ENCODE measurements around the gene SHISA6.

Gene SHISA6

DNA sequence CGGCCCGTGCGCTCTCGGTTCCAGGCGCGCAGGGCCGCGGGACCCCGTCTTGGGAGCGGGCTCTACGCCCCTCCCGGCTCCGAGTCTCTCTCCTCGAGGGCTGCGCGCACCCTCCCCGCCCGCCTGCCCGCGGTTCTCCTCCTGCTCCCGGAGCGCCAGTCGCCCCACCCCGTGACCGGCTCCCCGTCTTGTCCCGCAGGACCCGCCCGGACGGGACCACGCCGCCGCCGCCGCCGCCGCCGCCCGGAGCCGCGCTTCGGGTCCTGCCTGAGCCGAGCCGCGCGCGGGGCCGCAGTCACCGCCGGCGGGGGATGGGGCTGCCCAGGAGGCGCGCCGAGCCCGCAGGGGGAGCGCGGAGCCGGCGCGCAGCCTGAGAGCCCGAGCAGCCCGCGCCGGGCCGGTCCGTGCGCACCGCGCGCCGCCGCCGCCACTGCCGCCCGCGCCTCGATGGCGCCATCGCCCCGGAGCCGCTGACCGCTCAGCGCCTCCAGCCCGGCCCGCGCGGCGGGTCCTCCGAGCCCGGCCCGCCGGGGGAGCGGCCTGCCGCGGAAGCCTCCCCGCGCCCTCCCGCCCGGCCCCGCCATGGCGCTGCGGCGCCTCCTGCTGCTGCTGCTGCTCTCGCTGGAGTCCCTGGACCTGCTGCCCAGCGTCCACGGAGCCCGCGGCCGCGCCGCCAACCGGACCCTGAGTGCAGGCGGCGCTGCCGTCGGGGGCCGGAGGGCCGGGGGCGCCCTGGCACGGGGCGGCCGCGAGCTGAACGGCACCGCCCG, at the start of gene SHISA6:
TSS of gene SHISA6 (plus strand) at position 373 of the 770 bp plus-strand sequence.
- no peak for DNase-seq (ENCODE audit: low read depth)

DNA sequence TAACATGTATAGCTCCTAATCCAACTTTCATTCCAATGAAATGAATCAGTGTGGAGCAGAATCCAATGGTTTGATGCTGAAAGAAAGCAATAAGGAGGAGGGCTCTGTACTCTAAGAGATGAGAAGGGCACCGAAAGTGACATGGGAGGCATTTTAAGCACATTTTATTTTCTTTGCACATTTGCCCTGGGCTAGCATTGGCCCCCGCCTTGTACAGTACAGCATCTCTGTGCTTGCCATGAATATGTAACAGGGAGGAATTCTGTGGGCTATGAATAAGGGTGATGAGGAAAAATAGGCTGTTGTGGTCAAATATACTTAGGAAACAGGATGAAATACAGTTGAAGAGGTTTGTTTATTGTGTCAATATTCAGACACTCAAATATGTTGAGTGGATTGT, 45.2 kb upstream of the SHISA6 start:
- no peak for DNase-seq (ENCODE audit: low read depth)

DNA sequence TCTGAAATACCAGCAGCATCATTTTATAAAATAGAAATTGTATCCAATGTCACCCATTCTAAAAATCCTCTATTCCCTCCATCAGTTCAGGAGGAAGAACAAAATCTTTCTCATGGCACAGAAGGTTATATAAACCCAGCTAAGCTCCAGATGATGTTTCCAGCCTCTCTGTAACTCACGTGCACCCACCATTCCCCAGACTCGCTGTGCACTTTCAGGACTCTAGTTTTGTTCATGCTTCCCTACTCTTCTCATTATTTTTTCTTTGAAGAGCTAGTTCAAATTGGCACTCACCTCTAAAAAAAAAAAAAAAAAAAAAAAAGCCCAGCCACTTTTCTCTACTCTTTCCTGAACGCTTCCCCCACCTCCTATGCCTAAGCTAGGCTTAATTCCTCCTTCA, 36.0 kb upstream of the SHISA6 start:
- DNase-seq (ENCODE audit: low read depth) = no peak

DNA sequence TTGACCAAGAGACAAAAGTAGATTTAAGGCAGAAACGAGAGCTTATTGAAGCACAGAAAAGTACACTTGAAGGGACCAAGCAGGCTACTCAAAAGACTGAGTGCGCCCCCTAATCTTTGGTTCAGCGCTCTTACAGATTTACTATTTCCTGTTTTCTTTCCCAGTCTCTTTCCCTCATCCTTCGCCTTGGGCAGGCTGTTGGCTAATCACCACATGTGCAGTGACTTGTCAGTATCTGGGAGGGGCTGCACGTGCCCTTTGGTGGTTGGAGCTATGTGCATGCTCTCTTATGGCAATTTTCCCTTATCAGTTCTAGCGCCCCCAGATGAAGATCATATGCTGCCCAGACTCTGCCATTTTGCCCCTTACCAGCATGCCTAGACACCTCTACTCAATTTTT, 35.4 kb upstream of the SHISA6 start:
- no peak for DNase-seq (ENCODE audit: low read depth)

DNA sequence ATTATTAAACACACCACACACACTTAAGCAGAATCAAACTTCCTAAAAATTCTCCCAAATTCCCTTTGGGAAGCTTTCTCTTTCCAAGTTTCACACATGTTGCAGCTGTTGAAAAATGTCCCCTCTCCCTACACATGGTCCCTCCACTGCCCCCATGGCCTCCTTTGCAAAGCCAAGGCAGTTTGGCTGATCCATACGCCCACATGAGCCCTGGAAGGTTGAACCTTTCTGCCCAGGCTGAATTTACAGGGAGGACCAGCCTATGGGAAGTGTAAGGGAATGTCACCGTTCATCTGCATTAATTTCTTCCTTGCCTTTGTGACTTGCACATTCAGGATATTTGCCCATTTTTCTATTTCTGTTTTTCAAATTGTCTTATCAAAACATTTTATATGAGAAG, 31.1 kb upstream of the SHISA6 start:
- no peak for DNase-seq (ENCODE audit: low read depth)

DNA sequence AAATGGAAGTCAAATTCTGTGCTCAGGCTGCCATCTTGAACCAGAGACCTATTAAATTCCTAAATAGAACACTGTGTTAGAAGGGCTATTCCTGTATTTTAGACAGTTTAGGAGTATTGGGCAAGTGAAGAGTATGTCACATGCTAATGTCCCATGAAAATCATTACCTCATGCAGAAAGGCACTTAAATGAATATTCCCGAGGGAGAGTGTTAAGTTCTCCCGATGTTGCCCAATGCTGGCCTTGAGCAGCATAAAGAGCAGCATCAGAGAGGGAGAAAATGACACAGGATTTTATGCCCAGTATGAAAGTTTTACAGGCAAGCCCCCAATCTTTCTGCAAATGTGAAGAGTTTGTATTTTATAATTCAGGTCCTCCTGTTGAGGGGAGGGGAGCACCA, 28.2 kb upstream of the SHISA6 start:
- no peak for DNase-seq (ENCODE audit: low read depth)

DNA sequence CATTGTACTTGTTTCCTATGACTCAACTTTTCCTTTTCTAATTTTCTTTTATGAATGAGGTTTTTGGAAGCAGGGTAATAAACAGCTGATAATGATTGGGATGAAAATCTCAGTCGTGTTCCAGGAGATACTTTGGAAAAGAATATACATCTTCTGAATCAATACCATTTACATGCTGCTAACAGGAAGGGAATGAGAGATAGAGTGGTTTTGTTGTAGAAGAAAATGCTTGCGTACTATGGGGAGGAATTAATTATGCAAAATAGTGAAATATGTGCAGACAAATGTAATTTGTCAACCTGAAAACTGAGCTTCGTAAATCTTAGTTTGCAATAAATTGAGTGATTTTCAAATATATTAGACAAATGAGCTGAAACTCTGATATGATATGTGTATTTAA, 24.0 kb upstream of the SHISA6 start:
- no peak for DNase-seq (ENCODE audit: low read depth)

DNA sequence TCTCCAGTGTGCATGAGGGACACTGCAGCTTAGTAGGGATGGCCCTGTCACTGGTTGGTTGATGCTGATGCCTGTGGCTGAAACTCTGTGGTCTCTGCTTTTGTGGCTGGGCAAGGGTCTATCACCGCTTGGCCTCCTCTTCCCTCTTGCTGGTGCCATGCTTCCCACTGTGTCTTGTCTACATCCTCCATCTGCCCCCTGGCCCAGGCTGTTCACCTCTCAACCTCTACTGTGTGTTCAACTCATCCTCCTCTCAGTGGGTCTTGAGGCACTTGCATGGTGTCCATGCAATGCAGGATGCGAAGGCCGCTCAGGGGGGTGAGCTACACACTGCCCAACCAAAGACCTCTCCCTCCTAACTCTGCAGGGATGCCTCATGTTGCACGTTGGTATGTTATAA, 19.8 kb upstream of the SHISA6 start:
- DNase-seq (ENCODE audit: low read depth) = no peak

DNA sequence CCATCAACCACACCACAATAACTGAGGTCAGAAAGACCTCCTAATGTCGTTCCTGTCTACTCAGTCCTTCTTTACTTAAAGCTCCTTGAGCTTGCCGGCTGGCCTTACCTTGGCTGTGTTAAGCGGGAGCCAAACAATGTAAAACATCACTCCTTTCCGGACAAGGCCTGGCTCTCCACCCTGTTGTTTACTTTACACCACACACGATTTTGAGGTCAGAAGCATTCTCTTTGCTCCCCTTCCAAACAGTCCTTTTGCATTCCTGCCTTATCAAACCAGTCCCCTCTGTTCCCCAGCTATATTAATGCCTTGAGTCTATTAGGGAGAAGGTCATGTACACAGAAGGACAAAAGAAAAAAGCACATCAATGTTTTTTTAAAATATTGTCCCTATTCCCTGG, 19.3 kb upstream of the SHISA6 start:
- no peak for DNase-seq (ENCODE audit: low read depth)

DNA sequence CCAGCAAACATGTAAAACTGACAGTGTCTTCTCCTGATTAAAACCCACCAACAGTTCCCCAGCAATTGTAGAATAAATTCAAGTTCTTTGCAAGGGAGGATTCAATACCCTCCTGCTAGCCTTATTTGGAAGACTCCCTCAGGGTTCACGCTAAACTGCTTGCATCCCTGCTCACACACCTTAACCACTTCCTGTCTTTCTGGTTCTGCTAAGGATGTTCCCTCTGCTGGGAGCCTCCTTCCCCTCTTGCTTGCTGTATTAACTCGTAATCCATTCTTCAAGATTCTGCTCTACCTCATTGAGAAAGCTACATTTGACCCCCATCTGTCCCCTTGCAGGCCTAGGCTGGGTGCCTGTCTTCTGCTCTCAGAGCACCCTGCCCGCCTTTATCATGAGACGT, 2.3 kb upstream of the SHISA6 start:
- DNase-seq (ENCODE audit: low read depth) = no peak

DNA sequence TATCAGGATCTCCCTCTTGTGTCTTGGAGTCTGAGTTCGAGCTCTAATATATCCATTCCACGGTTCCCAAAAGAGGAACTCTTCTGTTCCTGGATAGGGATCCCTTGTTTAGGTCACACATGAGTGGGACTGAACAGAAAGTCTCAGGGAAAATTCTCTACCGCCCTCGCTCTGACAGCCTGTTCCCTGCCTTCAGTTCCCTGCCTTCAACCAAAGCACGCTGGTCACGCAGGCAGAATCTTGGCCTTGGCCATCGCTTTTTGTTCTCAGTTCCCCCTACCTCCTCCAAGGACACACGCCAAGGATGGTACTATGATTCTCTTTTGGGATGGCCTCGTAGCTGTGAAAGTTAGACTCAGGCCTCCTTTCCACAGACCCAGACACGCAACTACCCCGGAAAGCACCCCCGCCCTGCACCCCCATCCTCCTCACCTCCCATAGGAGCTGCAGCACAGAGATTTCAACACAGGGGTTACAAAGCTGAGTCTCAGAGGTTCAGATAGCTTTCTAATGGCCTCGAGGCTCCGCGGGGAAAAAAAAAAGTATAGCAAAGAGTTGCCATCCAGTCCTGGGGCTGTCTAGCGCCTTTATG, 1.5 kb upstream of the SHISA6 start:
- DNase-seq (ENCODE audit: low read depth) = no peak

DNA sequence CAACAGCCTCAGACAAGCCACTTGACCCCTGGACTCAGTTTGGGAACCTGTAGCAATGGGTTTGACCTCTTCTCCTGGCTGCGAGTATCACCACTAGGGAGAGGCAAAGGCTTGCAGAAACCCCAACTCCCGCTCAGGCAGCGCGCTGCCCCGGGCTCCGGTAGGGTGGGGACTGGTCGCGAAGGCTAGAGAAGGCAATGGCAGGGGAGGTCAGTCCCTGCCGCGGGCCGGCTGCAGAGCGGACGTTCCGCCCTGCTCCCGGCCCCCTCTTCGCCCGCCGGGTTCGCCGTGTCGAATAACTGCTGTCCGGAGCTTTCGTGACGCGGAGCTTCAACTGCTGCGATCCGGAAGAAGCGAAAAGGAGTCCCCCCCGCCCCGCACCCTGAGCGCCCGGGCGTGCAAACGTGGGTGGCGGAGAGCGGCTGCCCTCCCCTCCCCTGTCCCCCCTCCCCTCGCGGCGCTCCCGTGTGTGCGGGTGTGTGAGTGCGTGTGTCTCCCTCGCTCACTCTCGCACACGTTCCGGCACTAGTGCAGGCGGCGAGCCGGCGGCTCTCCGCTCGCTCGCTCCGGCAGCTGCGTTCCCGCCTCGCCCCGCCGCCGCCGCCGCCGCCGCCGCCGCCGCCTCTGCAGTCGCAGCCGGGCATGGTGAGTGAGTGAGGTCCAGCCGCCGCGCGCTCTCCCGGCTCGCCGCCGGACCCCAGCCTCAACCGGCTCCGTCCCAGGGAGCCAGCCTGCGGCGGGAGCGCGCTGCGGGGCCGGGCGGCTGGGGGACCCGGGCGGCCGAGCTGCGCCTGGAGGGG, 772 bp upstream of the SHISA6 start:
- peak; percentile 7 for DNase-seq (ENCODE audit: low read depth)

DNA sequence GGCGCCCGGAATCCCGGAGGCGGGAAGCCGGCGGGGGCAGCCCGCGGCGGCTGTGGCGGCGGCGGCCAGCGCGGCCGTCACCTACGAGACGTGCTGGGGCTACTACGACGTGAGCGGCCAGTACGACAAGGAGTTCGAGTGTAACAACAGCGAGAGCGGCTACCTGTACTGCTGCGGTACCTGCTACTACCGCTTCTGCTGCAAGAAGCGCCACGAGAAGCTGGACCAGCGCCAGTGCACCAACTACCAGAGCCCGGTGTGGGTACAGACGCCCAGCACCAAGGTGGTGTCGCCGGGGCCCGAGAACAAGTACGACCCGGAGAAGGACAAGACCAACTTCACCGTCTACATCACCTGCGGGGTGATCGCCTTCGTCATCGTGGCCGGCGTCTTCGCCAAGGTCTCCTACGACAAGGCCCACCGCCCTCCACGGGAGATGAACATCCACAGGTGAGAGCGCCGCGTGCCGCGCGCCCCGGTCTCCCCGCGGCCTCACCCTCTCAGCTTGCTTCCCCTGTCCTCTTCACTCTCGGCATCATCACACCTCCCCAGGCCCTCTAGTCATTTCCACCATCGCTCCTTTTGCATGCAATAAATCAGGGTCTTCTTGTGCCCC, 706 bp downstream of the SHISA6 start:
- DNase-seq (ENCODE audit: low read depth) = no peak

DNA sequence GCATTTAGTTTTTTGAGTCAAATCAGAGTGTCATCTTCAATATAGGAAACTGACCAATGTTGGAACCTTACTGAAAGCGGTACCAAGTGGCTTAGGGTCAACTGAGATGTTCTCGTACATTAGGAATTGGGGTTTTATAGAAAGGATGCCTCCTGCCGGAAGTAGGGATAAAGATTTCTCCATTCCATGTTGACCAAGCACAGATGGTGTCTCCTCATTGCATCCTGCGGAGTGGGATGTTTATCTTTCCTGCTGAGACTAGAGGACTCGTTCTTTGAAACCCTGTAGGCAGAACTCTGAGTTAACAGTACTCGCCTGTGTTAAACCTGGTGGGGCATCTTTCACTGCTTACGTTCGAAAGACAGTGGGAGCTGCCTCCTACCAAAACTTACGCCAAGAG, 1.4 kb downstream of the SHISA6 start:
- no peak for DNase-seq (ENCODE audit: low read depth)

DNA sequence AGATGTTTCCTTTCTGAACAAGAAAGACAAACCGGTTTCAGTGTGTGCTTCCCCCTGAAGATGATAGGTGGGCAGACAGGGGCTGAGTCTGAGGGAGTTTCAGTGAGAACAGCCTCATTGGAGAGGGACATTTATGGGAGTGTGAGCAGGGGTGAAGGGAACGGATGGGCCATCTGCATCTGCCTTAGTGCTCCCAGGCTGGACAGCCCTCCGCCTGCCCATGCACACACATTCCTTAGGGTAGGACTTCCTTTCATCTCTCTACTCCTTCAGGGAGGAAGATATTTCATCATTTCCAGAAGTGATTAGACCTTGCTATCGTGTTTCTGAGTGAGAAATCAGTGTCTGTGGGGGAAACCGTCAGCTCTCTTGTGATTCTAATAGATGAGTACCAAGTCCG, 3.8 kb downstream of the SHISA6 start:
- no peak for DNase-seq (ENCODE audit: low read depth)

DNA sequence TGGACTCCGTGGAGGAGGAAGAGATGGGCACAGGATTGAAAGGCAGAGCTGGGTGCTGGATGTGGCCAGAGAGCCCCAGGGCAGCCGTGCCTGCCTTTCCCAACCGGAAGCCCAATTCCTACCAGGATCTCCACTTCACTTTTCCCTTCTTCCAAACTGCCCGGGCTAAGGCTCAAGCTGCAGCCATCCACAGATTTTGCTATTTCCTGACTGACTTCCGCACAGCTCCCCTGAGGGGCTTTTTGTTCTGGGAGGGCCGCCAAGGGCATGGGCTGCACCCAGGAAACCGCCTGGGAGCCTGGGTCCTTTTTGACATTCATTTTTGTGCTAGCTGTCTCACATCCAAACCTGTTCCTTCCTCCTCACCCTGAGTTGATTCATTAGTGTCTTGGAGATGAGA, 4.2 kb downstream of the SHISA6 start:
- DNase-seq (ENCODE audit: low read depth) = no peak

DNA sequence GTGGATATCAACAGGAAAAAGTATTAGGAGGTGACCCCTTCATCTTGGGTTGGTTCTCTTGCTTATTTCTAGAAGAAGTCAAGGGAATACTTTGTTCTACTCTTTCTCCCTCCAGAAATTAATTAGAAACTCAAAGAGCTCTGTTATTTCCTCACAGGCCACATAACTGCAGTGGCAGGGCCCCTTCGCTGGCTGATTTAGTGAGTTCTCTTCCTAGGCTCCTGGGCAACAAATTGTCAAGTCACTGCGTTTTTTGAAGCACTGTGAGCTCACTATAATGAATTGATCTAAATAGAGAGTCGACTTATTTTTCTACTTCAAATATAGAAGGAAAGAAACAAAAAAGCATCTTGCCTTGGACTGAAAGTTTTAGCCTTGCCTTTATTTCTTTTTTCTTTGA, 4.8 kb downstream of the SHISA6 start:
- no peak for DNase-seq (ENCODE audit: low read depth)

DNA sequence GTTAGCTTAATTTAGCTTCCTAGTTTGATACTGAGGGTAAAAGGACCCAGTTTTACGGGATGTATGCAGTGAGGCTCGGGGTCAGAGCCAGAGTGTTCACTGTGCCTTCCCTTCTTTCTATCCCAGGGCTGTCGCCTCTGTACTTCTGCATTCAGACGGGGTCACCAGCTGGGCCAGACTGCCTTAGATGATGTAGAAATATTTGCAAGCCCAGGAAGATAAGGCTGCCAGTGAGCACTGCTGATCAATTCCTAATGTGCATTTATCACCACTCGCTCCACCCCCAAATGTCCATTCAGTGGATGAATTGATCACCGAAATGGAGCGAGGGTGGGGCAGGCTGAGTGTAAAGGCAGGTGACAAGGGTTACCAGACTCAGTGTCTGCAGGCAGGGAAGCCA, 9.1 kb downstream of the SHISA6 start:
- DNase-seq (ENCODE audit: low read depth) = no peak

DNA sequence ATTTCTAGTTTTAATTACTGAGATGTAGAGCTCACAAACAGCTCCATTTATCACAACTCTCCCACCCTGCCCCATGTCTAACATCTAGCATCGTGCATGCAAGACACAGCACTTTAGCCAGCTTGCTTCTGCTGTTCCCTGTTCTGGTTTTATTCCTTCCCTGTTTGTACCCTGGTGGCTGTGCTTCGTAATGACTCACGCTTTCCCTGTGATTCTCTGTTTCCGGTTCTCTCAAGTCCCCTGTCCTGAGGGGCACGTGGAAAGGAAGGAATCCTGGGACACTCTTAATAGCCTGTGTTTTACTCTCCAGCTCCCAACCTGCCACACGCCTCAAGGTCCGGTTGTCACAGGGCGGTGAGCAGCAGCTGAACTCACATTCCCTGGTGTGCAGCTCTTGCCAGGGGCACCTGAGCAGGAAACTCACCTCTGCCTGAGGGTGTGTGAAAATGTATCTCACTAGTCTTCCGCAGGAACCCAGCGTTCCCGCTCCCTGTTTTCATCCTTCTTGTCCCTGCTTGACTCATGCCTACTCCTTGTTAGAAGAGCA, 10.6 kb downstream of the SHISA6 start:
- no peak for DNase-seq (ENCODE audit: low read depth)

DNA sequence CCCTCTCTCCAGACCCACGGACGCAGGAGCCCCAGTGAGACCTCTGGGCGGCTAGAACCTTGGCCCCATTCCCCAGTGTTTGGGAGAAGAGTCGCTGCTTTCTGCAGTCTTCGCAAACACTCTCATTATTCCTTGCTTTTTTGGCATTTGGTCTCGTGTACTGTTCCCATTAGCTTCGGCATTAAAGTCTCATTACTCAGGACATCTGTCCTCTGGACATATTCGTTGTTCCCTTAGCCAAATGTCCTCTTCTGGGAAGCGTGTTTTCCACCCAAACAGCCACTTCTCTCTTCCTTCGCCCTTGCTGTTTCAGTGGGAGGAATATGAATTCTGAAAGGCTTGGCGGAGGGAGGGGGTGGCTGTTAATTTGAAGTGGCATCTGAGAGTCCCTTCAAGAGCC, 11.1 kb downstream of the SHISA6 start:
- no peak for DNase-seq (ENCODE audit: low read depth)

DNA sequence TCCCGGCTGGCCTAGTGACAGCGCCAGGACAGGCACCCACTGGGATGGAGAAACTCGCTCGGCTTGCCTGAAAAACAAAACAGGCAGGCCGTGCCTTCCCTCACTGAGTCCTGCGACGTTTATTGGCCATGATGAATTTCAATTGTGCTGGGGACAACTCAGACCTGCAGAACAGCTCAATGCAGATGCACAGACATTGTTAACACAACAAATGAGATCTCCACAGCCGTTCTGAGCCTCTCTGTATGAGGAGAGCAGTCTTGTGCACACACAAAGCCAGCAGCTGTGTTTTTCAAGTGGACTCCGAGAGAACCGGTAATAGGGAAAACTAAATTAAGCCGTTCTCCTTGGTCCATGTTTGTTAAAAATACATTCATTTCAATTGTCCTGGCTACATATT, 15.9 kb downstream of the SHISA6 start:
- DNase-seq (ENCODE audit: low read depth) = no peak

DNA sequence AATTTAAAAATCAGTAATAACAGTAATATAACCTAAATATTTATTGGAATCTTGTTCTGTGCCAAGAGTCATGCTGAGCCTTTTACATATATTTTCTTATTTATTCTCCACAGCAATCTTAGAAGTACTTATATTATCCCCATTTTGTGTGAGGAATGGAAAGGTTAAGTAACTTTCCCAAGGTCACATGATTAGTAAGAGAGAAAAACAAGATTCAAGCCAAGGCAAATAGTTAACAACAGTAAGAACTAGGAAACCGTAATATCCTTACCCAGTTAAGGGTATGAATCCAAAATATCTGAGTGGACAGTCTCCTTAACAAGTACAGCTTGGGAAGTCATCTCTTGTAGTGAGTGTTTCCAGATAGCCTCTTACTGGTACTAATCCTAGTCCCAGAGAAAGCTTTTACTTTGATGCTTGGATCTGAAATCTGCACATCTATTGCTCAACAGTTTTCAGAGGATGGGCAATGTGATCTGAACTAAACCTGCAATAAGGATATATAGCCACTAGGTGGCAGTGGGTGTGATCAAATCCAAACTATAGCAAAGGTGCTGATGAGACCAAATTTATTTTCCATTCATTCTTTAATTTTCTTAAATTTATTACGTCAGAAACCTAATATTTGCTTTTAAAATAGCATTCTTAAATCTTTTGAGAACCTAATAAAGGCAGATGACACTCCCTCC, 23.3 kb downstream of the SHISA6 start:
- peak; percentile 4 for DNase-seq (ENCODE audit: low read depth)

Data from iris pigment epithelial cell (primary cell).